Activated CD8-positive, alpha-beta memory T cell treated with anti-CD3 and anti-CD28 coated beads, Interleukin-2, amount 50 U/mL, for 24 hours (primary cell): ENCODE measurements around the gene ULK3.

ENCODE experiments used
- DNase-seq: peaks from one replicate; pipeline ENCODE4 v3.0.0-alpha.2; 2020; ENCODE audit errors: extremely low read depth

Gene ULK3

GRCh38 chr15:74867466-74868038 is 24.6 kb upstream of the ULK3 start:
- no peak for DNase-seq

- no peak for DNase-seq
Observed at GRCh38 chr15:74866090-74866489, 23.1 kb upstream of the ULK3 start.

GRCh38 chr15:74865316-74865715 is 22.4 kb upstream of the ULK3 start:
- DNase-seq = no peak

- no peak for DNase-seq
Observed at GRCh38 chr15:74864296-74864695, 21.3 kb upstream of the ULK3 start.

GRCh38 chr15:74863239-74864056 is 20.5 kb upstream of the ULK3 start:
- no peak for DNase-seq

- no peak for DNase-seq
Observed at GRCh38 chr15:74858369-74858740, 15.4 kb upstream of the ULK3 start.

GRCh38 chr15:74857671-74858368 is 14.9 kb upstream of the ULK3 start:
- DNase-seq = no peak

GRCh38 chr15:74857082-74857655 is 14.2 kb upstream of the ULK3 start:
- DNase-seq = no peak

- no peak for DNase-seq
Observed at GRCh38 chr15:74856537-74856936, 13.6 kb upstream of the ULK3 start.

- no peak for DNase-seq
Observed at GRCh38 chr15:74855857-74856256, 12.9 kb upstream of the ULK3 start.

GRCh38 chr15:74854453-74855022 is 11.6 kb upstream of the ULK3 start:
- DNase-seq = no peak

GRCh38 chr15:74851960-74852359 is 9.0 kb upstream of the ULK3 start:
- no peak for DNase-seq

GRCh38 chr15:74850393-74850792 is 7.4 kb upstream of the ULK3 start:
- no peak for DNase-seq

- DNase-seq = no peak
Observed at GRCh38 chr15:74847432-74847831, 4.5 kb upstream of the ULK3 start.

GRCh38 chr15:74845581-74845980 is 2.6 kb upstream of the ULK3 start:
- no peak for DNase-seq

GRCh38 chr15:74845208-74845568 is 2.2 kb upstream of the ULK3 start:
- DNase-seq = no peak

- DNase-seq = no peak
Observed at GRCh38 chr15:74844319-74845207, 1.6 kb upstream of the ULK3 start.

- no peak for DNase-seq
Observed at GRCh38 chr15:74843891-74844299, 939 bp upstream of the ULK3 start.

GRCh38 chr15:74843445-74843828 is 481 bp upstream of the ULK3 start:
- no peak for DNase-seq

GRCh38 chr15:74841891-74842373 is 1.0 kb downstream of the ULK3 start:
- DNase-seq = no peak
